Measurements from ENCODE around the gene NSUN2. TPM values are rescaled to one million over a fixed set of nuclear protein-coding genes. Genes with fewer than 3 reads are reported as not detected.

Gene NSUN2
- total RNA-seq, 1 donor from 2014 or later, result 70.2 TPM

- peaks cover 11% of the 10 kb centered on the region for H3K27me3 Mint-ChIP-seq (ENCODE audit: unreplicated experiment)
- peak overlapping the region; percentile 77 for H3K27ac Mint-ChIP-seq (ENCODE audit: unreplicated experiment)
- peaks cover 21% of the 10 kb centered on the region for H3K36me3 Mint-ChIP-seq (ENCODE audit: low read depth, unreplicated experiment)
- H3K4me1 Mint-ChIP-seq (ENCODE audit: unreplicated experiment), result peaks cover 9% of the 10 kb centered on the region
- no peak for TF ChIP-seq CTCF (IDR thresholded peaks at IDR 0.05; ENCODE audit: unreplicated experiment)
- H3K9me3 Mint-ChIP-seq (ENCODE audit: unreplicated experiment), result no peaks in the 10 kb centered on the region
- peak; percentile 60 for DNase-seq (ENCODE audit: low spot score)
- H3K4me3 Mint-ChIP-seq (ENCODE audit: unreplicated experiment), result peak overlapping the region; percentile 94
Measured at GRCh38 chr5:6633469-6634245, 813 bp upstream of the NSUN2 start.

- TF ChIP-seq CTCF (IDR thresholded peaks at IDR 0.05; ENCODE audit: unreplicated experiment), result no peak
- Mint-ChIP-seq H3K4me3 (ENCODE audit: unreplicated experiment) (peak overlapping the region; percentile 100), H3K27me3 (ENCODE audit: unreplicated experiment) (peaks cover 9% of the 10 kb centered on the region), H3K36me3 (ENCODE audit: low read depth, unreplicated experiment) (peaks cover 21% of the 10 kb centered on the region), H3K27ac (ENCODE audit: unreplicated experiment) (peak overlapping the region; percentile 98), H3K9me3 (ENCODE audit: unreplicated experiment) (no peaks in the 10 kb centered on the region), H3K4me1 (ENCODE audit: unreplicated experiment) (peaks cover 9% of the 10 kb centered on the region)
- no peak for DNase-seq (ENCODE audit: low spot score)
Measured at GRCh38 chr5:6632324-6632887, 438 bp downstream of the NSUN2 start.

- H3K27ac Mint-ChIP-seq (ENCODE audit: unreplicated experiment), result no peak overlapping the region
- DNase-seq (ENCODE audit: low spot score), result no peak
- H3K9me3 Mint-ChIP-seq (ENCODE audit: unreplicated experiment), result no peaks in the 10 kb centered on the region
- H3K4me3 Mint-ChIP-seq (ENCODE audit: unreplicated experiment), result peak overlapping the region; percentile 71
- TF ChIP-seq CTCF (IDR thresholded peaks at IDR 0.05; ENCODE audit: unreplicated experiment), result no peak
- H3K4me1 Mint-ChIP-seq (ENCODE audit: unreplicated experiment), result peaks cover 9% of the 10 kb centered on the region
- peaks cover 8% of the 10 kb centered on the region for H3K27me3 Mint-ChIP-seq (ENCODE audit: unreplicated experiment)
- peaks cover 19% of the 10 kb centered on the region for H3K36me3 Mint-ChIP-seq (ENCODE audit: low read depth, unreplicated experiment)
Measured at GRCh38 chr5:6631441-6631840, 1.4 kb downstream of the NSUN2 start.

DNA sequence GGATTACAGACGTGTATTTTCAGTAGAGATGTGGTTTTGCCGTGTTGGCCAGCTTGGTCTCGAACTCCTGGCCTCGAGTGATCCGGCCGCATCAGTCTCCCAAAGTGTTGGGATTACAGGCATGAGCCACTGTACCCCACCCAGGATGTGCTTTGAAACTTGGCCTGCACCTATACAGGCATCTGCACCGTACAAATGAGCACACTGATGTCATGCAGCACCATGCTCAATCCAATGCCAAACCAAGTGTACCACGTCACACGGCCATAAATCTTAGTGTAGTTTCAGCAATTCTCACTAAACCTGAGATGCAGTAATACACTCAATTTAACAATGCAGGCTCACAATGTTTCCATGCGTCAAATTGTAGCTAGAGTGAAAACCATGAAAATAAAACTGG, 6.3 kb downstream of the NSUN2 start:
- no peak overlapping the region for H3K27ac Mint-ChIP-seq (ENCODE audit: unreplicated experiment)
- H3K36me3 Mint-ChIP-seq (ENCODE audit: low read depth, unreplicated experiment), result peaks cover 32% of the 10 kb centered on the region
- no peak for DNase-seq (ENCODE audit: low spot score)
- no peak for TF ChIP-seq CTCF (IDR thresholded peaks at IDR 0.05; ENCODE audit: unreplicated experiment)
- H3K27me3 Mint-ChIP-seq (ENCODE audit: unreplicated experiment), result peaks cover 3% of the 10 kb centered on the region
- H3K4me1 Mint-ChIP-seq (ENCODE audit: unreplicated experiment), result peaks cover 5% of the 10 kb centered on the region
- H3K9me3 Mint-ChIP-seq (ENCODE audit: unreplicated experiment), result no peaks in the 10 kb centered on the region
- no peak overlapping the region for H3K4me3 Mint-ChIP-seq (ENCODE audit: unreplicated experiment)

- Mint-ChIP-seq H3K4me3 (ENCODE audit: unreplicated experiment) (peak overlapping the region; percentile 78), H3K4me1 (ENCODE audit: unreplicated experiment) (no peaks in the 10 kb centered on the region), H3K27ac (ENCODE audit: unreplicated experiment) (no peak overlapping the region), H3K27me3 (ENCODE audit: unreplicated experiment) (no peaks in the 10 kb centered on the region), H3K36me3 (ENCODE audit: low read depth, unreplicated experiment) (peaks cover 21% of the 10 kb centered on the region), H3K9me3 (ENCODE audit: unreplicated experiment) (no peaks in the 10 kb centered on the region)
- no peak for DNase-seq (ENCODE audit: low spot score)
- TF ChIP-seq CTCF (IDR thresholded peaks at IDR 0.05; ENCODE audit: unreplicated experiment), result no peak
Measured at GRCh38 chr5:6623941-6624340, 8.9 kb downstream of the NSUN2 start.

Measured in endothelial cell (in vitro differentiated cells).